ENCODE measurements around the gene TMEM185B.
A peak's percentile ranks its signal among the peaks of the same experiment; 100 is the strongest.

Gene TMEM185B

GRCh38 chr2:120231564-120231973, 8.4 kb upstream of the TMEM185B start:
- peak; percentile 52 for DNase-seq (ENCODE audit: low read depth)

GRCh38 chr2:120230515-120231471, 7.6 kb upstream of the TMEM185B start:
- DNase-seq (ENCODE audit: low read depth) = no peak

- DNase-seq (ENCODE audit: low read depth) = no peak
Observed at GRCh38 chr2:120229341-120229740, 6.1 kb upstream of the TMEM185B start.

GRCh38 chr2:120228503-120228902, 5.3 kb upstream of the TMEM185B start:
- DNase-seq (ENCODE audit: low read depth) = no peak

- DNase-seq (ENCODE audit: low read depth) = peak; percentile 38
Observed at GRCh38 chr2:120227111-120227991, 4.2 kb upstream of the TMEM185B start.

- DNase-seq (ENCODE audit: low read depth) = no peak
Observed at GRCh38 chr2:120226316-120226715, 3.1 kb upstream of the TMEM185B start.

GRCh38 chr2:120225549-120226065, 2.4 kb upstream of the TMEM185B start:
- no peak for DNase-seq (ENCODE audit: low read depth)

GRCh38 chr2:120224735-120225548, 1.7 kb upstream of the TMEM185B start:
- DNase-seq (ENCODE audit: low read depth) = no peak

GRCh38 chr2:120224256-120224655, 1.1 kb upstream of the TMEM185B start:
- no peak for DNase-seq (ENCODE audit: low read depth)

GRCh38 chr2:120222186-120223033, 790 bp downstream of the TMEM185B start:
- DNase-seq (ENCODE audit: low read depth) = no peak

GRCh38 chr2:120221616-120222015, 1.6 kb downstream of the TMEM185B start:
- DNase-seq (ENCODE audit: low read depth) = no peak

- DNase-seq (ENCODE audit: low read depth) = no peak
Observed at GRCh38 chr2:120220756-120221155, 2.4 kb downstream of the TMEM185B start.

- no peak for DNase-seq (ENCODE audit: low read depth)
Observed at GRCh38 chr2:120219766-120220165, 3.4 kb downstream of the TMEM185B start.

GRCh38 chr2:120219291-120219690, 3.9 kb downstream of the TMEM185B start:
- no peak for DNase-seq (ENCODE audit: low read depth)

GRCh38 chr2:120218181-120218580, 5.0 kb downstream of the TMEM185B start:
- no peak for DNase-seq (ENCODE audit: low read depth)

- no peak for DNase-seq (ENCODE audit: low read depth)
Observed at GRCh38 chr2:120210270-120210693, 12.9 kb downstream of the TMEM185B start.

- no peak for DNase-seq (ENCODE audit: low read depth)
Observed at GRCh38 chr2:120209427-120210269, 13.6 kb downstream of the TMEM185B start.

- DNase-seq (ENCODE audit: low read depth) = no peak
Observed at GRCh38 chr2:120208381-120209353, 14.5 kb downstream of the TMEM185B start.

All from stimulated activated CD4-positive, alpha-beta T cell treated with anti-CD3 and anti-CD28 coated beads, Interleukin-2, amount 100 ng/mL, for 4 hours (primary cell).